Activated T-helper 17 cell treated with anti-CD3 and anti-CD28 coated beads, Interleukin-2, amount 50 U/mL, for 72 hours (primary cell): ENCODE results near the gene SIRT1. TPM values are rescaled to one million over a fixed set of nuclear protein-coding genes. Genes with fewer than 3 reads are reported as not detected.
"Not testable (repeated sequence)": the region's sequence is repeated elsewhere in the genome, so short reads cannot be mapped to it uniquely, and the experiment has no call there.

Experiments used
- ATAC-seq: fragments of 150-1000 bp; cut with Tn5 transposase; replicated peaks from 2 replicates; pipeline ENCODE4 v1.10.0; 2021; ENCODE audit warnings: mild to moderate bottlenecking, moderate library complexity
- H3K27ac Mint-ChIP-seq: one replicate; pipeline ENCODE4 v1.8.0; 2022; ENCODE audit warnings: mixed read lengths
- H3K27me3 Mint-ChIP-seq: one replicate; pipeline ENCODE4 v1.8.0; 2022; ENCODE audit warnings: mixed read lengths
- H3K36me3 Mint-ChIP-seq: one replicate; pipeline ENCODE4 v1.8.0; 2022; ENCODE audit warnings: low read depth, mild to moderate bottlenecking, mixed read lengths
- H3K4me1 Mint-ChIP-seq: one replicate; pipeline ENCODE4 v1.8.0; 2022; ENCODE audit warnings: mixed read lengths
- H3K4me3 Mint-ChIP-seq: one replicate; pipeline ENCODE4 v1.8.0; 2022; ENCODE audit warnings: mild to moderate bottlenecking, mixed read lengths
- H3K9me3 Mint-ChIP-seq: one replicate; pipeline ENCODE4 v1.8.0; 2022; ENCODE audit warnings: mixed read lengths
- total RNA-seq, 2 donors: library from RNA; stranded (reverse); gene quantifications; one replicate each; pipeline ENCODE4 v1.2.3, GENCODE V29; 2022

Gene SIRT1
- total RNA-seq: 10 to 100 TPM; 24.0 to 30.7 TPM

DNA sequence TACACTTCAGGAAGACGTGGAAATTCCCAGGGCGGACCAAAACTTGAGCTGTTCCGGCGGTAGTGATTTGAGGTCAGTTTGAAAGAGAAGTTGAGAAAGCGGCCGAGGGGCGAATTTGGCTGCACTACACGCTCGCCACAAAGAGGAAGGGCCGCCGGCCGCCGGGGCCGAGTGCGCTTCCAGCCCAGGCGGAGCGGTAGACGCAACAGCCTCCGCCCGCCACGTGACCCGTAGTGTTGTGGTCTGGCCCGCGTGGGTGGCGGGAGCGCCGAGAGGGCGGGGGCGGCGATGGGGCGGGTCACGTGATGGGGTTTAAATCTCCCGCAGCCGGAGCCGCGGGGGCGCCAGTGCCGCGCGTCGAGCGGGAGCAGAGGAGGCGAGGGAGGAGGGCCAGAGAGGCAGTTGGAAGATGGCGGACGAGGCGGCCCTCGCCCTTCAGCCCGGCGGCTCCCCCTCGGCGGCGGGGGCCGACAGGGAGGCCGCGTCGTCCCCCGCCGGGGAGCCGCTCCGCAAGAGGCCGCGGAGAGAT lies at the start of gene SIRT1:
Gene SIRT1 (plus strand): TSS at position 344 of the 529 bp plus-strand sequence. CDS start 66 bp downstream, at position 410.
- no peaks in the 10 kb centered on the region for H3K27me3 Mint-ChIP-seq
- peak; percentile 72 for ATAC-seq

DNA sequence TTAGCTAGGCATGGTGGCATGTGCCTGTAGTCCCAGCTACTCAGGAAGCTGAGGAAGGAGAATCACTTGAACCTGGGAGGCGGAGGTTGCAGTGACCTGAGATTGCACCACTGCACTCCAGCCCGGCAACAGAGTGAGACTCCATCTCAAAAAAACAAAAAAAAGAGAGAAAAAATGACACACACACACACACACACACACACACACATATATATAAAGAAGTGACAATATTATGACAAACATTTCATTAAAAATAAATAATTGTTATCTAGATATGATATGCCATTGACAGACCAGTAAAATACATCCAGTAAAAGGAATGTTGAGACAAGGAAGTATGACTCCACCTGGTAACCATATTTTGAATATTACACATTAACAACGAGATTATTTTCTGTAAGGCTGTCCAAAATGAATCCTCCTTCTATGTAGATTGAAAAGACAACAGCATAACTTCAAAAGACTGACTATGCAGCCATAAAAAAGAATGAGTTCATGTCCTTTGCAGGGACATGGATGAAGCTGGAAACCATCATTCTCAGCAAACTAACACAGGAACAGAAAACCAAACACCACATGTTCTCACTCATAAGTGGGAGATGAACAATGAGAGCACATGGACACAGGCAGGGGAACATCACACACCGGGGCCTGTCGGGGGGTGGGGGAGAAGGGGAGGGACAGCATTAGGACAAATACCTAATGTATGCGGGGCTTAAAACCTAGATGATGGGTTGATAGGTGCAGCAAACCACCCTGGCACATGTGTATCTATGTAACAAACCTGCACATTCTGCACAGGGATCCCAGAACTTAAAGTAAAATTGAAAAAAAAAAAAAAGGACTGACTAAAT lies 48.7 kb upstream of the SIRT1 start:
- H3K4me3 Mint-ChIP-seq, H3K27me3 Mint-ChIP-seq, H3K36me3 Mint-ChIP-seq, ATAC-seq, H3K27ac Mint-ChIP-seq, H3K9me3 Mint-ChIP-seq, H3K4me1 Mint-ChIP-seq: not testable (repeated sequence)

More for the DNA sequence above, at the start of gene SIRT1:
- peaks cover 21% of the 10 kb centered on the region for H3K4me1 Mint-ChIP-seq
- H3K4me3 Mint-ChIP-seq: peak within 1 kb of the TSS; percentile 95
- no peaks in the 10 kb centered on the region for H3K9me3 Mint-ChIP-seq
- H3K36me3 Mint-ChIP-seq: peaks cover 49% of the 10 kb centered on the region
- peak within 1 kb of the TSS; percentile 92 for H3K27ac Mint-ChIP-seq

DNA sequence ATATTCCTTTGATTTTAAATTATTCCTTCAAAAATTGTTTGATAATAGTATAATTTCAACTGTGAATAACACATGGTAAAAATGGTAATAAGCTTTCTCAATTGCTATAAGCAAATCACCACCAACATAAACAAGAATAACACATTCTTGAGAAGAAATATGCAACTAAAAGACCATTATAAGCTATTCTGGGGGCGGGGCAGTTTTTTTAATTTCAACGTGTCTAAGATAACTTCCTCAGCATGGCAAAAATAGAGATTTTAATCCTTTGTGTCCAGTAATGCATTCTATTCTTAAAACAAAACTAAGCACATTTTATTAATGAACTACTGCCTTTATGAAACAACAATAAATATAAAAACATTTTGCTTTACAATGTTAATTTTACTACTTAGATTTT lies 48.0 kb upstream of the SIRT1 start:
- Mint-ChIP-seq H3K4me3 (no peak overlapping the region), H3K27me3 (no peaks in the 10 kb centered on the region), H3K27ac (no peak overlapping the region), H3K36me3 (no peaks in the 10 kb centered on the region), H3K9me3 (no peaks in the 10 kb centered on the region), H3K4me1 (no peaks in the 10 kb centered on the region)
- no peak for ATAC-seq

DNA sequence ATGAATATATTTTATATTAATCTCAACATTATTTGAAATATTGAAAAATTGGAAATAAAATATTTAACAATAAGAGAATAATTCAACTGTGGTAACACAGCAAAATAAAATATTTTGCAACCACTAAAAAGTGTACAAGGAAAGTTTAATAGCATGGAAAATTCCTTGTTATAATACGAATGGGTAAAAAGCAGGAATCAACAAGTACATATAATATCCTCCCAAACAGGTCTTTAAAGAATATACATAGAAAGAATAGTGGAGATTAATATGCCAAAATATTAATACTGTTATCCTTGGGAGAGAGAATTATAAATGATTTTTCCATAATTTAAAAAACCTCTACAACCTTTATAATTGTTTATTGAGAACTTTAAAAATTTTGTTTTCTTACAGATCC lies 47.5 kb upstream of the SIRT1 start:
- Mint-ChIP-seq H3K36me3 (no peaks in the 10 kb centered on the region), H3K27me3 (no peaks in the 10 kb centered on the region), H3K27ac (no peak overlapping the region), H3K4me1 (no peaks in the 10 kb centered on the region), H3K9me3 (no peaks in the 10 kb centered on the region), H3K4me3 (no peak overlapping the region)
- no peak for ATAC-seq

DNA sequence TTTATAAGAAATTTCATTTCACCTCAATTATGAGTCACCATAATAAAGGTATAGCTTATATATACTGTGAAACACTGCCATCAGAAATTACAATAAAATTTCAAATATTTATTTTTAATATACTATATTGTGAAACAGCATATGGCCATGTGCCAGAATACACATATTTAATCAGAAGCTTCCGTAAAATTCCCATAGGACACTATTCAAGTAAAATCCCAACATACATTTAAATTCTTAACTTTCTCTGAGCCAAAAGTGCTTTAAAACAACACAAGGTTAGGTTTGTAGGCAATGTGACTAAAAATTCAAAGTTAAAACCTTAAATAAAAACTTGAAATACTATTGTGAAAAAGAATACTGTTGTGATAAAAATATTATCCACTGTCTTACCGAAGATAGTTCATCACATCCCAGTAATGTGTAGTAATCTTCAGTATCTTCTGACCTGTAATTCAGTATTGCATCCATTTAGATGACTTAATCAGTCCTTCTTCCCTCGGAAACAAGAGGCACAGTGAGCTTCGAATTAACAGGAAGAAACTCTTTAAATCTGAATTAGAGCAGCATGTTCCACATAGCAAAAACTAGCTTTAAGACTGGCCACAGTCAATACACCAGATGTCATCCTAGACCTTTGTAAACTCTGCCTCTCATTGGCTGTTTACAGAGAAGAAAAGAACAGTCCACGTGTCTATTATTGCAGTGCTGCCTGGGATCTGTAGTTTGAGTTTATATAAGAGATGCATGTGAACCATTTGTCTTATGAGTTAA lies 46.7 kb upstream of the SIRT1 start, which contains the start of gene DNAJC12:
Gene DNAJC12 (minus strand): TSS at position 648 of the 774 bp plus-strand sequence. CDS start 177 bp downstream, at position 471.
- no peaks in the 10 kb centered on the region for H3K4me1 Mint-ChIP-seq
- no peak within 1 kb of the TSS for H3K4me3 Mint-ChIP-seq
- peak; percentile 80 for ATAC-seq

DNA sequence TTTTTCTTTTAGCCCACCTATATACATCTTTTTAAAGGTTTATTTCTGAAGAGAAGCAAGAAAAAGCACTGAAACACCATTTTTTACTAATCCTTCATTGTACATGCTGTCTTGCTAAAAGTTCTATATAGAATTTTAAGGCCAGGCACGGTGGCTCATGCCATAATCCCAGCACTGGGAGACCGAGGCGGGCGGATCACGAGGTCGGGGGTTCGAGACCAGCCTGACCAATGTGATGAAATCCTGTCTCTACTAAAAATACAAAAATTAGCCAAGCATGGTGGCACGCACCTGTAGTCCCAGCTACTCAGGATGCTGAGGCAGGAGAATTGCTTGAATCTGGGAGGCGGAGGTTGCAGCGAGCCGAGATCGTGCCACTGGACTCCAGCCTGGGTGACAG lies 44.9 kb upstream of the SIRT1 start:
- not testable (repeated sequence) for H3K9me3 Mint-ChIP-seq, ATAC-seq, H3K36me3 Mint-ChIP-seq, H3K27me3 Mint-ChIP-seq, H3K4me3 Mint-ChIP-seq, H3K4me1 Mint-ChIP-seq, H3K27ac Mint-ChIP-seq

More for the DNA sequence above, 46.7 kb upstream of the SIRT1 start, which contains the start of gene DNAJC12:
- no peak within 1 kb of the TSS for H3K27ac Mint-ChIP-seq
- H3K27me3 Mint-ChIP-seq: no peaks in the 10 kb centered on the region
- no peaks in the 10 kb centered on the region for H3K9me3 Mint-ChIP-seq
- H3K36me3 Mint-ChIP-seq: no peaks in the 10 kb centered on the region

DNA sequence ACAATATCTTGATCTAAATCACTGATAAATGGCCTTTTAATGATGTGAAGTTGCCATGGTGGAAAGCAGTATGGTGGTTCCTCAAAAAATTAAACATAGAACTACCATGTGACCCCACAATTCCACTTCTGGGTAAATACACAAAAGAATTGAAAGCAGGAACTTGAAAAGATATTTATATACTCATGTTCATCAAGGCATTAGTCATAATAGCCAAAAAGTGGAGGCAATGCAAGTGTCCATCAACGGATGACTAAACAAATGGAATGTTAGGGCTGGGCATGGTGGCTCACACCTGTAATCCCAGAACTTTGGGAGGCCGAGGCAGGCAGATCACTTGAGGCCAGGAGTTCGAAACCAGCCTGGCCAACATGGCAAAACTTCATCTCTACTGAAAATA lies 44.5 kb upstream of the SIRT1 start:
- Mint-ChIP-seq H3K27me3 (no peaks in the 10 kb centered on the region), H3K4me3 (no peak overlapping the region), H3K27ac (no peak overlapping the region), H3K9me3 (no peaks in the 10 kb centered on the region), H3K36me3 (no peaks in the 10 kb centered on the region), H3K4me1 (no peaks in the 10 kb centered on the region)
- no peak for ATAC-seq

DNA sequence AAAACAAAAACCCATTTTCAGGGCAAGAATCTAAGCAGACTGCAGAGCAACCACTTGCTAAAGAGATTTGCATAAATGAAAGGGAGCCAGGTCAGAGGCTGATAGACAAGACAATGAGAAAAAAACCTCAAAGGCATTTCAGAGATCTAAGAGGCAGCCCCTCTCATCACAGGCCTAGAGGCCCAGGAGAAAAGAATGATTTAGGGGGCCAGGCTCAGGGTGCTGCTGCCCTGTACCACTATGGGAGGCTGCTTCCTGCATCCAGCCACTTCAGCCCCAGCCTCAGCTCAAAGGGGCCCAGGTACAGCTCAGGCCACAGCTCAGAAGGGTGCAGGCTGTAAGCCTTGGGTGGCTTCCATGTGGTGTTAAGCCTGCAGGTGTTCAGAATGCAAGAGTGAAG lies 42.7 kb upstream of the SIRT1 start:
- no peaks in the 10 kb centered on the region for H3K36me3 Mint-ChIP-seq
- no peaks in the 10 kb centered on the region for H3K9me3 Mint-ChIP-seq
- ATAC-seq: no peak
- no peaks in the 10 kb centered on the region for H3K4me1 Mint-ChIP-seq
- H3K27ac Mint-ChIP-seq: no peak overlapping the region
- no peaks in the 10 kb centered on the region for H3K27me3 Mint-ChIP-seq
- H3K4me3 Mint-ChIP-seq: no peak overlapping the region

DNA sequence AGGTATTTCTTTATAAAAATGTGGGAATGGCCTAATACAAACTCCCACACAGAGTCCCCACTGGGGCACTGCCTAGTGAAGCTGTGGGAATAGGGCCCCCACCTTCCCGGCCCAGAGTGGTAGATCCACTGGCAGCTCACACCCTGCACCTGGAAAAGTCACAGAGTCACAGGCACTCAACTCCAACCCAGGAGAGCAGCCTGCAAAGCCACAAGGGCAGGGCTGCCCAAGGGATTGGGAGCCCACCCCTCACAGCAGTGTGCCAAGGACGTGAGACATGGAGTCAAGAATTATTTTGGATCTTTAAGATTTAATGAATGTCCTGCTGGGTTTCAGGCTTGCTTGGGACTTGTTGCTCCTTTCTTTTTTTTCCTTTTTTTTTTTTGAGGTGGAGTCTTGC lies 41.2 kb upstream of the SIRT1 start:
- ATAC-seq: no peak
- H3K27ac Mint-ChIP-seq: no peak overlapping the region
- H3K27me3 Mint-ChIP-seq: no peaks in the 10 kb centered on the region
- no peaks in the 10 kb centered on the region for H3K4me1 Mint-ChIP-seq
- H3K4me3 Mint-ChIP-seq: no peak overlapping the region
- no peaks in the 10 kb centered on the region for H3K36me3 Mint-ChIP-seq
- H3K9me3 Mint-ChIP-seq: no peaks in the 10 kb centered on the region

DNA sequence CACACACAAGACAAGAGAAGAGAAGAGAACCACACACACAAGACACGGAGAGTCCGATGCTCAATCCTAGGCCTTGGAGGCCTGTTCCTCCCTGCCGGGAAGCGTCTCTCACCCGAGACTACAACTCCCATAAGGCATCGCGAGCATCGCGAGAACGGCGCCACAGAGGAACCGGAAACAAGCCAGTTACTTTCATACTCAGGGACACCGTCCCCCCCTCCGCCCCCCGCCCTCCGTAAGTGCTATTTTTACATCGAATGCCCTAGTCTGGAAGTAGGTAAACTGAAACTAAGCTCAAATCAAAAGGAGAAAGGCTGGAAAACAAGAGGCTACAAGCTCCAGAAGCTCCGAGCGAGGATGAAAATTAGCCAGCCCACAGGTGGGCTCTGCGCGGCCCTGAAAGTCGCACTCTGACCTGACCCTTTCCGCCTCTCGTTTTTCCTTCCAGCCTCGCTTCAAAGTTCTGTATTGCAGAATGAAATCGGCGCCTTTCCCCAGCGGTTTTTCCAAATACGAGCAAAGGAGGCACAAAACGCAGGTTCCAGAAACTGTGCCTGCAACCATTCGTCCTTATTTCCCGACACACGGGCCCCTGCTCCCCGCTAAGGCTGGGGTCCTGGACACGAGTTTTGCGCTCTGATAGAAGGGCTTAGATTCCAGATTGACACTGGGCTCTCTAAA lies 35.0 kb upstream of the SIRT1 start:
- Mint-ChIP-seq H3K27ac (peak overlapping the region; percentile 93), H3K9me3 (no peaks in the 10 kb centered on the region), H3K27me3 (no peaks in the 10 kb centered on the region), H3K4me3 (peak overlapping the region; percentile 88), H3K36me3 (no peaks in the 10 kb centered on the region), H3K4me1 (peaks cover 9% of the 10 kb centered on the region)
- peak; percentile 90 for ATAC-seq

DNA sequence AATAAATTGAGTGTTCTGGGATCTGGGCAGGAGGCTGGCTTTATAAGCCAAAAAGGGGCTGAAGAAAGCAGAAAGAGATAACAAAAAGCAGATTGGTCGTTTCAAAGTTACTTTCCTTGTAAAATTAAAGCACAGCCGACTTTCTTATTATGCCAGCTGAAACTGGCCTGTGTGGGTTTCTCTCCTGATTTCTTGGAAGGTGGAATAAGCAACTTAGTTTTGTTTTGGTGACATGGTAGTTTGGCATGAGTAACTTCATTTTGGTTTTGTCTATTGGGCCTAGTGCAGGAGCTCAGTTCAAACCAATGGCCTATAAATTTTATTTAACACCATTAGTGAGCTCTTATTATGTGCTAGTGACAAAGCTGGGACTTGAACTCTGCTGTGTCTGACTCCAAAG lies 33.3 kb upstream of the SIRT1 start:
- Mint-ChIP-seq H3K27me3 (no peaks in the 10 kb centered on the region), H3K27ac (peak overlapping the region; percentile 93)

DNA sequence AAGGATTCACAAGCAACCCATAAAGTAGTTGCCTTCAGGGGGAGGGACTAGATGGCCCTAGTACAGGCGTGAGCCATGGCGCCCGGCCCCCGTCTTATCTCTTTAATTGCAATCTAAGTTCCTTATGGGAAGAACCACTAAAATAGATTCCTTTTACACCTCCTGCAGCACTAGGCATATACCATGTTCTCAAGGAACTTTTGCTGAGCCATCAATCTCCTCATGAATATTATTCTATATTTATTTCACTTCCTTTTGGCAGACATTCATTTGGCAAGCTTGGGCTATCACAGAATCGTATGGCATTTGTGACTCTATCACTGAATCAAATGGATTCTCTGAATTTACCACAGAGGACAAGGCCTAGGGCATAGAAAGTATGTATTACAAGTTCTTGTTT lies 31.7 kb upstream of the SIRT1 start:
- Mint-ChIP-seq H3K27ac (no peak overlapping the region), H3K9me3 (no peaks in the 10 kb centered on the region), H3K4me3 (no peak overlapping the region), H3K27me3 (no peaks in the 10 kb centered on the region), H3K36me3 (no peaks in the 10 kb centered on the region), H3K4me1 (peaks cover 13% of the 10 kb centered on the region)
- no peak for ATAC-seq

More for the DNA sequence above, 33.3 kb upstream of the SIRT1 start:
- peaks cover 13% of the 10 kb centered on the region for H3K4me1 Mint-ChIP-seq
- no peaks in the 10 kb centered on the region for H3K36me3 Mint-ChIP-seq
- no peak for ATAC-seq
- H3K4me3 Mint-ChIP-seq: peak overlapping the region; percentile 88
- no peaks in the 10 kb centered on the region for H3K9me3 Mint-ChIP-seq

DNA sequence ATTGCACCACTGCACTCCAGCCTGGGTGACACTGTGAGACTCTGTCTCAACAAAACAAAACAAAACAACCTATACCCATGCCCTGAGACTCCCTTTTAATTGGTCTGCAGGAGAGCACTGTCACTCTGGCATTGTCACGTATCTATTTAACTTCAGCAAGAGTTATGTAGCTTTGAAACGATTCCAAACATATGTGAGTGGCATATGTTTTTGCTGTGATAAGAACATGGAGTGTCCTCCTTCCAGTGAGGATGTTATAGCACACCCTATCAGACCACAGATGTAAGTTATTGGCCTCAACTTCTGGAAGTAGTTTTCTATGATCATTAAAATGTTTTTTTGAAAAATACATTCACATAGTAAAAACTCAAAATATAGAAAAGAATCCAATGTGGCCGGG lies 30.9 kb upstream of the SIRT1 start:
- no peaks in the 10 kb centered on the region for H3K9me3 Mint-ChIP-seq
- H3K4me1 Mint-ChIP-seq: peaks cover 13% of the 10 kb centered on the region
- no peaks in the 10 kb centered on the region for H3K27me3 Mint-ChIP-seq
- no peak for ATAC-seq
- H3K27ac Mint-ChIP-seq: no peak overlapping the region
- H3K36me3 Mint-ChIP-seq: no peaks in the 10 kb centered on the region
- H3K4me3 Mint-ChIP-seq: no peak overlapping the region

DNA sequence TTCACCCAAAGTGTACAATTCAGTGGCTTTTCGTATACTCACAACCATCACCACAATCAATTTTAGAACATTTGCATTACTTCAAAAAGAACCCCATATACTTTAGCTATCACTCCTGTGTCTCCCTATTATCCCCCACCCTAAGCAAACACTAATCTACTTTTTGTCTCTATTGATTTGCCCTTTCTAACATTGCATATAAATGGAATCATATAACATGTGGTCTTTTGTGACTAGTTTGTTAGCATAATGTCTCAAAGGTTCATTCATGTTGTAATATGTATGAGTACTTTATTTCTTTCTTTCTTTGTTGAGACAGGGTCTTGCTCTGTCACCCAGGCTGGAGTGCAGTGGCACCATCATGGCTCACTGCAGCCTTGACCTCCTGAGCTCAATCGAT lies 25.5 kb upstream of the SIRT1 start:
- H3K4me3 Mint-ChIP-seq: no peak overlapping the region
- no peaks in the 10 kb centered on the region for H3K27me3 Mint-ChIP-seq
- H3K4me1 Mint-ChIP-seq: peaks cover 5% of the 10 kb centered on the region
- no peaks in the 10 kb centered on the region for H3K36me3 Mint-ChIP-seq
- no peak for ATAC-seq
- no peak overlapping the region for H3K27ac Mint-ChIP-seq
- no peaks in the 10 kb centered on the region for H3K9me3 Mint-ChIP-seq
